Esophagus (tissue), 2 donors: ENCODE measurements around the gene RPS6KB1. TPM values are rescaled to one million over a fixed set of nuclear protein-coding genes. Genes with fewer than 3 reads are reported as not detected.
A peak's percentile ranks its signal among the peaks of the same experiment; 100 is the strongest.
"Not testable (repeated sequence)": the region's sequence is repeated elsewhere in the genome, so short reads cannot be mapped to it uniquely, and the experiment has no call there.

Experiments
- H3K27ac ChIP-seq, 2 donors: one replicate each; pipeline ENCODE4 v1.5.1; 2013; ENCODE audit warnings: low read depth in 2 of 2, mild to moderate bottlenecking in 2 of 2, inconsistent platforms in 1 of 2, low read length in 1 of 2, moderate library complexity in 1 of 2
- H3K27me3 ChIP-seq, 2 donors: one replicate each; pipeline ENCODE4 v1.6.1; 2013; ENCODE audit warnings: low read length in 2 of 2, control low read depth in 1 of 2, mild to moderate bottlenecking in 1 of 2; ENCODE audit not compliant: insufficient read depth in 2 of 2, control insufficient read depth in 1 of 2
- H3K36me3 ChIP-seq, 2 donors: one replicate each; pipeline ENCODE4 v1.6.1; 2013; ENCODE audit warnings: low read length in 1 of 2; ENCODE audit not compliant: control insufficient read depth in 2 of 2, insufficient read depth in 2 of 2
- H3K4me1 ChIP-seq, 2 donors: one replicate each; pipeline ENCODE4 v1.6.1; 2013; ENCODE audit warnings: low read length in 1 of 2; ENCODE audit not compliant: control insufficient read depth in 2 of 2, insufficient read depth in 2 of 2
- H3K4me3 ChIP-seq, 2 donors: one replicate each; pipeline ENCODE4 v1.5.1; 2013; ENCODE audit warnings: low read length in 2 of 2, mild to moderate bottlenecking in 2 of 2, low read depth in 1 of 2, moderate library complexity in 1 of 2
- H3K9me3 ChIP-seq, 2 donors: one replicate each; pipeline ENCODE4 v1.6.1; 2013; ENCODE audit warnings: mild to moderate bottlenecking in 2 of 2, low read depth in 1 of 2, low read length in 1 of 2, moderate library complexity in 1 of 2; ENCODE audit not compliant: control insufficient read depth in 2 of 2, insufficient read depth in 1 of 2
- WGBS, 2 donors: extraction: QIAGEN DNeasy Blood & Tissue Kit; methylation state at CpG; one replicate each; pipeline ENCODE4 v1.1.7; 2013; 5-methylcytosine and 5-hydroxymethylcytosine counted together
- polyA plus RNA-seq, 2 donors: library from polyadenylated mRNA; stranded (reverse); fragments of 200-250 nt; gene quantifications; one replicate each; pipeline ENCODE4 v1.2.3, GENCODE V29; 2013
- donor health status: healthy with polysubstance abuse.
- donor health status: Bipolar disorder and iron deficiency.

RPS6KB1 gene
- polyA plus RNA-seq, 2 donors, result 13.2 to 13.5 TPM

DNA sequence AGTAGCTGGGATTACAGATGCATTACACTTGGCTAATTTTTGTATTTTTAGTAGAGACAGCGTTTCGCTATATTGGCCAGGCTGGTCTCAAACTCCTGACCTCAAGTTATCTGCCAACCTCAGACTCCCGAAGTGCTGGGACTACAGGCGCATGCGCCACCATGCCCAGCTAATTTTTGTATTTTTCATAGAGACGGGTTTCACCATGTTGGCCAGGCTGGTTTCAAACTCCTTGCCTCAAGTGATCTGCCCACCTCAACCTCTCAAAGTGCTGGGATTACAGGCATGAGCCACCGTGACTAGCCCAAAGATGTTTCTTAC, 40.1 kb upstream of the RPS6KB1 start:
- H3K36me3 ChIP-seq, H3K4me1 ChIP-seq, H3K27me3 ChIP-seq, H3K9me3 ChIP-seq, H3K4me3 ChIP-seq: not testable (repeated sequence)
- WGBS, 2 donors, result 92 to 93% methylated on average over 7 of the region's 7 CpGs
- peak overlapping the region; percentile 45 to 80 for H3K27ac ChIP-seq

- H3K4me1 ChIP-seq, result no peaks in the 10 kb centered on the region
- no peaks in the 10 kb centered on the region for H3K36me3 ChIP-seq
- H3K27ac ChIP-seq, result peak overlapping the region; percentile 21 to 80
- no peak overlapping the region for H3K4me3 ChIP-seq
- no peaks in the 10 kb centered on the region for H3K9me3 ChIP-seq
- 49 to 56% methylated on average over 14 of the region's 14 CpGs for WGBS, 2 donors
- no peaks in the 10 kb centered on the region for H3K27me3 ChIP-seq
These were observed 39.6 kb upstream of the RPS6KB1 start for GRCh38 chr17:59853168-59853918.

DNA sequence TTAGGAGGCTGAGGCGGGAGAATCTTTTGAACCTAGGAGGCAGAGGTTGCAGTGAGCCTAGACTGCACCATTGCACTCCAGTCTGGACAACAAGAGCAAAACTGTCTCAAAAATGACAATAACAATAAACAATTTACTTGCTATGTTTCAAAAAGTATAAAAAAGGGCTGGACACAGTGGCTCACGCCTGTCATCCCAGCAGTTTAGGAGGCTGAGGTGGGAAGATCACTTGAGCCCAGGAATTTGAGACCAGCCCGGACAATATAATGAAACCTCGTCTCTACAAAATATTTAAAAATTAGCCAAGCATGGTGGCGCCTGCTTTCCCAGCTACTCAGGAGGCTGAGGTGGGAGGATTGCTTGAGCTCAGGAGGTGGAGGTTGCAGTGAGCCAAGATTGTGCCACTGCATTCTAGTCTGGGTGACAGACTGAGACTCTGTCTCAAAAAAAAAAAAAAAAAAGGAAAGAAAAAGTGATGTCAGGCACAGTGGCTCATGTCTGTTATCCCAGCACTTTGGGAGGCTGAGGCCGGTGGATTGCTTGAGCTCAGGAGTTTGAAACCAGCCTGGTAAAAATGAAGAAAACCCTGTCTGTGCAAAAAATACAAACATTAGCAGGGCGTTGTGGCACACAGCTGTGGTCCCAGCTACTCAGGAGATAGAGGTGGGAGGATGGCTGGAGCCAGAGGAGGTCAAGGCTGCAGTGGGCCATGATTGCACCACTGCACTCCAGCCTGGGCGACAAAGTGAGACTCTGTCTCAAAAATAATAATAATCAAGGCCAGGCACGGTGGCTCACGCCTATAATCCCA, 38.8 kb upstream of the RPS6KB1 start:
- H3K27me3 ChIP-seq, H3K4me3 ChIP-seq, H3K9me3 ChIP-seq, H3K4me1 ChIP-seq, H3K36me3 ChIP-seq: not testable (repeated sequence)
- peak overlapping the region; percentile 21 to 80 for H3K27ac ChIP-seq
- 91 to 93% methylated on average over 10 of the region's 10 CpGs for WGBS, 2 donors

- Histone ChIP-seq H3K27me3 (no peaks in the 10 kb centered on the region), H3K9me3 (no peaks in the 10 kb centered on the region), H3K4me3 (no peak overlapping the region), H3K36me3 (no peaks in the 10 kb centered on the region), H3K4me1 (no peaks in the 10 kb centered on the region), H3K27ac (no peak overlapping the region)
- 56 to 58% methylated on average over 3 of the region's 3 CpGs for WGBS, 2 donors
These were observed 35.8 kb upstream of the RPS6KB1 start for GRCh38 chr17:59856859-59857794.

- no peaks in the 10 kb centered on the region for H3K4me1 ChIP-seq
- peaks cover 0 to 3% of the 10 kb centered on the region in 2 donors for H3K36me3 ChIP-seq
- no peaks in the 10 kb centered on the region for H3K9me3 ChIP-seq
- H3K27me3 ChIP-seq, result no peaks in the 10 kb centered on the region
- no peak overlapping the region for H3K27ac ChIP-seq
- WGBS, 2 donors, result 78 to 82% methylated on average over 5 of the region's 5 CpGs
- no peak overlapping the region for H3K4me3 ChIP-seq
These were observed 34.6 kb upstream of the RPS6KB1 start for GRCh38 chr17:59858167-59858816.

GRCh38 chr17:59858932-59859331, 34.0 kb upstream of the RPS6KB1 start:
- Histone ChIP-seq H3K4me1 (no peaks in the 10 kb centered on the region), H3K36me3 (peaks cover 0 to 4% of the 10 kb centered on the region in 2 donors), H3K27me3 (no peaks in the 10 kb centered on the region), H3K27ac (no peak overlapping the region), H3K4me3 (no peak overlapping the region), H3K9me3 (no peaks in the 10 kb centered on the region)
- 60 to 72% methylated on average over 3 of the region's 3 CpGs for WGBS, 2 donors

DNA sequence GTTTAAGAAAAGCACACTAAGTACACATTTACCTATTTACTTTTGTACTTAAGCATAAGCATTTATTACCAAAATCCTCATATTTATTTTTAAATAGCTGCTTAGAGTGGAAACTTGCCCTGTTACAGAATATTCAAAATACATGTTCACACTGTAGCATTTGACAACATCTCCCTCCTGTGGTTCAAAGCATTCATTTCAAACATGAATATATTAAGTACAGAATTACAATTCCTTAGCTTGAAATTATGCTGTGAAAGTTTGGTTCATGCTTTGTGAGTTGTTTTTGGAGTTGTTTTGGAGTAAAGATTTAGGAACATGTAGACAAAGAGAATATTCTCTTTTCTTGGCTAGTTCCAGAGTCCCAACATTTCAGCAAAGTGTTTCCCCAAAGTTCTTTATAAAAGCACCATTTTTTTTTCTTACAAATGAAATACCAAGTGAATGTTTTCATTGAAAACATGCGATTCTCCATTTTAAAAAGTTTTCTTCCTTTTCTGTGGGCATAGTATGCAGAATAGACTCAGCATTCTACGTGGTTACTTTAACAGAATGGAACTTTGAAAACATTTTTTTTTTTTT, 33.4 kb upstream of the RPS6KB1 start:
- H3K36me3 ChIP-seq, result peaks cover 0 to 4% of the 10 kb centered on the region in 2 donors
- 77 to 78% methylated on average over 2 of the region's 2 CpGs for WGBS, 2 donors
- no peak overlapping the region for H3K27ac ChIP-seq

DNA sequence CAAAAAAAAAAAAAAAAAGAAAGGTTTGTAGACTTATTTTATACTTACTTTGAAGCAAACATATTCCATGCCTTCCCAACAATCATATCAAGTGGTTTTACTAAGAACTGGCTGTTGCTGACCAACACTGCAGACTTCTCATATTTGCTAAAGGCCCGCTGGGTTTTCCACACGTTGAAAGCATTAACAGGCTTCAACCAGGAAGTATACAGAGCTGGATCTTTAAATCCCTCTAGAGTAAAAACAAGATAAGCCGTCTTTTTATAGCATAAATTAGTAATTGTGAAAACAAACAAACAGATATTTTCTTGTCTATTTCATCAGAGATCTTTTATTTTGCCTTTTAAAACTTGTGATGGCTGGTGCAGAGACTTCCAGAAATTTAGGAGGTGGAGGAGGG, 29.3 kb upstream of the RPS6KB1 start:
- Histone ChIP-seq H3K27me3 (no peaks in the 10 kb centered on the region), H3K4me1 (no peaks in the 10 kb centered on the region), H3K36me3 (peaks cover 0 to 4% of the 10 kb centered on the region in 2 donors), H3K9me3 (no peaks in the 10 kb centered on the region), H3K27ac (no peak overlapping the region), H3K4me3 (no peak overlapping the region)
- 74 to 82% methylated on average over 3 of the region's 3 CpGs for WGBS, 2 donors

More for the DNA sequence above, 33.4 kb upstream of the RPS6KB1 start:
- no peaks in the 10 kb centered on the region for H3K27me3 ChIP-seq
- H3K4me1 ChIP-seq, result no peaks in the 10 kb centered on the region
- no peaks in the 10 kb centered on the region for H3K9me3 ChIP-seq
- H3K4me3 ChIP-seq, result no peak overlapping the region

GRCh38 chr17:59869941-59870218, 23.0 kb upstream of the RPS6KB1 start:
- H3K36me3 ChIP-seq, result peaks cover 0 to 3% of the 10 kb centered on the region in 2 donors
- peak overlapping the region; percentile 4 to 41 for H3K27ac ChIP-seq
- H3K4me1 ChIP-seq, result no peaks in the 10 kb centered on the region
- no peaks in the 10 kb centered on the region for H3K27me3 ChIP-seq
- no peaks in the 10 kb centered on the region for H3K9me3 ChIP-seq
- H3K4me3 ChIP-seq, result no peak overlapping the region
- WGBS, 2 donors, result 22 to 39% methylated on average over 1 of the region's 1 CpG
